ENCODE data around the gene CD70.
A peak's percentile ranks its signal among the peaks of the same experiment; 100 is the strongest.

CD70 gene

GRCh38 chr19:6587093-6587820, 3.7 kb downstream of the CD70 start:
- POLR2A ChIA-PET: interaction anchor here (1.0 kb wide), 1 partner anchor 57 kb away, joined by 5 read pairs; the partner anchor contains the start of gene TNFSF9
- no peak overlapping the region for H3K4me3 ChIP-seq (ENCODE audit: low read depth, low read length)
- H3K4me1 ChIP-seq (ENCODE audit: control insufficient read depth, insufficient read depth, low read length): peaks cover 3% of the 10 kb centered on the region; the same call in 1 of the 2 replicates
- no peaks in the 10 kb centered on the region; a peak in 1 of 3 replicates for H3K36me3 ChIP-seq (ENCODE audit: control insufficient read depth in 2 of 2, insufficient read depth in 1 of 2, low read length in 2 of 2)
- H3K27ac ChIP-seq (ENCODE audit: extremely low read depth, low read depth, low read length): no peak overlapping the region
- CTCF ChIA-PET: interaction anchor here (0.7 to 0.8 kb wide), 2 partner anchors 10 to 44 kb away, joined by 4 read pairs; no protein-coding TSS in a partner anchor
- no peaks in the 10 kb centered on the region for H3K9me3 ChIP-seq (ENCODE audit: control insufficient read depth, insufficient read depth, low read depth, low read length)
- no peak for TF ChIP-seq ZNF169 (tag by site-specific recombination; IDR thresholded peaks at IDR 0.05)
- peak; percentile 15; the same call in 1 of the 2 replicates for TF ChIP-seq ZNF398 (tag by site-specific recombination; IDR thresholded peaks at IDR 0.05)
- no peak for TF ChIP-seq ZNF423 (tag by site-specific recombination; IDR thresholded peaks at IDR 0.05)
- peak; percentile 54 for TF ChIP-seq ZNF366 (tag by site-specific recombination; conservative IDR thresholded peaks at IDR 0.05)
- peak; percentile 45 for TF ChIP-seq SETDB1 (IDR thresholded peaks at IDR 0.05; ENCODE audit: insufficient read length, low read length)
- 0 out of 2 replicates have a peak, but pooled peaks have one; percentile 49 for TF ChIP-seq ZBTB17 (tag by site-specific recombination; IDR thresholded peaks at IDR 0.05)
- TF ChIP-seq ZBTB8A (tag by site-specific recombination; IDR thresholded peaks at IDR 0.05): no peak
- TF ChIP-seq ZNF776 (tag by site-specific recombination; IDR thresholded peaks at IDR 0.05; ENCODE audit: borderline replicate concordance): no peak
- TF ChIP-seq PRDM1 (tag by site-specific recombination; IDR thresholded peaks at IDR 0.05): peak; percentile 100
- TF ChIP-seq ATF2 (tag by site-specific recombination; IDR thresholded peaks at IDR 0.05; ENCODE audit: low read depth): no peak
- no peak for TF ChIP-seq ZNF148 (tag by site-specific recombination; IDR thresholded peaks at IDR 0.05; ENCODE audit: borderline replicate concordance)
- peak; percentile 6; the same call in 1 of the 2 replicates for TF ChIP-seq ZNF623 (tag by site-specific recombination; IDR thresholded peaks at IDR 0.05)
- TF ChIP-seq ZBTB26 (tag by site-specific recombination; optimal IDR thresholded peaks at IDR 0.05): peak; percentile 54
- no peak for TF ChIP-seq GLIS2 (tag by site-specific recombination; IDR thresholded peaks at IDR 0.05)
- TF ChIP-seq ZNF785 (tag by site-specific recombination; IDR thresholded peaks at IDR 0.05): no peak
- no peak for TF ChIP-seq ZNF701 (tag by site-specific recombination; IDR thresholded peaks at IDR 0.05)
- TF ChIP-seq HOXC10 (CRISPR knock-in tag; IDR thresholded peaks at IDR 0.05): no peak
- no peak for TF ChIP-seq KLF9 (tag by site-specific recombination; IDR thresholded peaks at IDR 0.05; ENCODE audit: low read depth)
- no peak for TF ChIP-seq ZNF530 (tag by site-specific recombination; IDR thresholded peaks at IDR 0.05; ENCODE audit: low read depth)
- TF ChIP-seq PRDM4 (tag by site-specific recombination; IDR thresholded peaks at IDR 0.05): no peak
- TF ChIP-seq ZNF596 (tag by site-specific recombination; IDR thresholded peaks at IDR 0.05): peak; percentile 96
- no peak for TF ChIP-seq ZSCAN16 (tag by site-specific recombination; IDR thresholded peaks at IDR 0.05)
- TF ChIP-seq FEZF1 (tag by site-specific recombination; IDR thresholded peaks at IDR 0.05): no peak
